Left ventricle myocardium inferior (tissue), 1 donor: ENCODE data around the gene ATP1B2. TPM values are rescaled to one million over a fixed set of nuclear protein-coding genes. Genes with fewer than 3 reads are reported as not detected.
A peak's percentile ranks its signal among the peaks of the same experiment; 100 is the strongest.

ENCODE experiments used
- DNase-seq: peaks from one replicate; pipeline ENCODE4 v3.0.0-alpha.2; 2020
- H3K27ac ChIP-seq: fragments of 200-600 bp; replicated peaks from 2 replicates; pipeline ENCODE4 v1.8.0; 2021
- H3K27me3 ChIP-seq: fragments of 200-600 bp; 2 replicates; pipeline ENCODE4 v1.8.0; 2021; ENCODE audit warnings: low read depth
- H3K36me3 ChIP-seq: fragments of 200-600 bp; 2 replicates; pipeline ENCODE4 v1.8.0; 2021
- H3K4me1 ChIP-seq: fragments of 200-600 bp; 2 replicates; pipeline ENCODE4 v1.8.0; 2021
- H3K4me3 ChIP-seq: fragments of 200-600 bp; 2 replicates; pipeline ENCODE4 v1.8.0; 2021; ENCODE audit warnings: mild to moderate bottlenecking, moderate library complexity
- H3K9me3 ChIP-seq: fragments of 200-600 bp; replicated peaks from 2 replicates; pipeline ENCODE4 v1.8.0; 2021
- intact Hi-C: fragments of 100-400 bp; cut with micrococcal nuclease; formaldehyde crosslinking; loops from one replicate; pipeline ENCODE4 v1.11.0; 2022
- total RNA-seq: library from RNA; stranded (reverse); fragmentation: NEBNext Ultra II Directional; extraction: Animal tissue kit (Norgen Biotek cat#: 25700); gene quantifications from one replicate; pipeline ENCODE4 v1.2.1, GENCODE V29; 2021
- TF ChIP-seq, protein P1 (sequence below): fragments of 200-600 bp; IDR thresholded peaks from 2 replicates; pipeline ENCODE4 v1.8.0; 2021; ENCODE audit warnings: antibody characterized with exemption, mild to moderate bottlenecking, borderline replicate concordance
- donor health status: DM: no; HTN: yes; CAD: no; lungs with severe emphysema.

Gene ATP1B2
- total RNA-seq, 1 donor from 2014 or later: 2.8 TPM

DNA sequence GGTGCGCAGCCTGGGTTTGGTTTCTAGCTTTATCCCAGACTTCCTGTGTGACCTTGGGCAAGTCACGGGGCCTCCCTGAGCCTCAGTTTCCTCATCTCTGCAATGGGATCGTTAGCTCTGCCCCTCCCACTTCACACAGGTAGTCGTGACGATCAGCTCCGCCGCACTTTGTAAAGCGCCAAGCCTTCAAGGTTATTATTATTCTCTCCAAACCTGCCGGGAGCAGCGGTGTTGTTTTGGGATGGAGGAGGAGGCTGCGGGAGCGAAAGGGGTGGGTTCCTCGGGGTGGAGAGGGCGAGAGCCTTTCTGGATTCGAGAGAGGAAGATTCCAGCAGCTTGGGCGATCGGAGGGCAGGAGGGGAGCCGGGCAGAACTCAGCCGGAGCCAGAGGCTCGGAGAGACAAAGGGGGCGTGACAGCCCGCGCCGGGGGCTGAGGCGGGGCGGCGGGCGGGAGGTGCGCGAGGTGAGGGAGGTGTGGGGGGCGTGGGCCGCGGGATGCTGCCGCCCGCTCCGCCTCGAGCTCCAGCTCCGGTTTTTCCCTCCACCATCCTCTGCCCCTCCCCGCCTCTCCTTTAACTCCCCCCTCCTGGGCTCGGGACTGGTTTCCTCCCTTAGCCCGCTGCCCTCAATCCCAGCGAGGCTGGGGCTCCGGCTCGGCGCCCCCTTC is 54.0 kb downstream of the ATP1B2 start, which contains the start of gene EFNB3:
Gene EFNB3, plus strand, starts transcription at position 602 of the 668 bp plus-strand sequence. CDS start 397 bp downstream, outside the sequence.
- Histone ChIP-seq H3K27ac (no peak within 1 kb of the TSS), H3K36me3 (peaks cover 29% of the 10 kb centered on the region), H3K4me3 (peak within 1 kb of the TSS; percentile 55), H3K9me3 (no peaks in the 10 kb centered on the region), H3K27me3 (peaks cover 86% of the 10 kb centered on the region), H3K4me1 (peaks cover 26% of the 10 kb centered on the region)
- DNase-seq: no peak
- intact Hi-C loops: no loop called here
- TF ChIP-seq, protein P1, sequence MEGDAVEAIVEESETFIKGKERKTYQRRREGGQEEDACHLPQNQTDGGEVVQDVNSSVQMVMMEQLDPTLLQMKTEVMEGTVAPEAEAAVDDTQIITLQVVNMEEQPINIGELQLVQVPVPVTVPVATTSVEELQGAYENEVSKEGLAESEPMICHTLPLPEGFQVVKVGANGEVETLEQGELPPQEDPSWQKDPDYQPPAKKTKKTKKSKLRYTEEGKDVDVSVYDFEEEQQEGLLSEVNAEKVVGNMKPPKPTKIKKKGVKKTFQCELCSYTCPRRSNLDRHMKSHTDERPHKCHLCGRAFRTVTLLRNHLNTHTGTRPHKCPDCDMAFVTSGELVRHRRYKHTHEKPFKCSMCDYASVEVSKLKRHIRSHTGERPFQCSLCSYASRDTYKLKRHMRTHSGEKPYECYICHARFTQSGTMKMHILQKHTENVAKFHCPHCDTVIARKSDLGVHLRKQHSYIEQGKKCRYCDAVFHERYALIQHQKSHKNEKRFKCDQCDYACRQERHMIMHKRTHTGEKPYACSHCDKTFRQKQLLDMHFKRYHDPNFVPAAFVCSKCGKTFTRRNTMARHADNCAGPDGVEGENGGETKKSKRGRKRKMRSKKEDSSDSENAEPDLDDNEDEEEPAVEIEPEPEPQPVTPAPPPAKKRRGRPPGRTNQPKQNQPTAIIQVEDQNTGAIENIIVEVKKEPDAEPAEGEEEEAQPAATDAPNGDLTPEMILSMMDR: no peak

DNA sequence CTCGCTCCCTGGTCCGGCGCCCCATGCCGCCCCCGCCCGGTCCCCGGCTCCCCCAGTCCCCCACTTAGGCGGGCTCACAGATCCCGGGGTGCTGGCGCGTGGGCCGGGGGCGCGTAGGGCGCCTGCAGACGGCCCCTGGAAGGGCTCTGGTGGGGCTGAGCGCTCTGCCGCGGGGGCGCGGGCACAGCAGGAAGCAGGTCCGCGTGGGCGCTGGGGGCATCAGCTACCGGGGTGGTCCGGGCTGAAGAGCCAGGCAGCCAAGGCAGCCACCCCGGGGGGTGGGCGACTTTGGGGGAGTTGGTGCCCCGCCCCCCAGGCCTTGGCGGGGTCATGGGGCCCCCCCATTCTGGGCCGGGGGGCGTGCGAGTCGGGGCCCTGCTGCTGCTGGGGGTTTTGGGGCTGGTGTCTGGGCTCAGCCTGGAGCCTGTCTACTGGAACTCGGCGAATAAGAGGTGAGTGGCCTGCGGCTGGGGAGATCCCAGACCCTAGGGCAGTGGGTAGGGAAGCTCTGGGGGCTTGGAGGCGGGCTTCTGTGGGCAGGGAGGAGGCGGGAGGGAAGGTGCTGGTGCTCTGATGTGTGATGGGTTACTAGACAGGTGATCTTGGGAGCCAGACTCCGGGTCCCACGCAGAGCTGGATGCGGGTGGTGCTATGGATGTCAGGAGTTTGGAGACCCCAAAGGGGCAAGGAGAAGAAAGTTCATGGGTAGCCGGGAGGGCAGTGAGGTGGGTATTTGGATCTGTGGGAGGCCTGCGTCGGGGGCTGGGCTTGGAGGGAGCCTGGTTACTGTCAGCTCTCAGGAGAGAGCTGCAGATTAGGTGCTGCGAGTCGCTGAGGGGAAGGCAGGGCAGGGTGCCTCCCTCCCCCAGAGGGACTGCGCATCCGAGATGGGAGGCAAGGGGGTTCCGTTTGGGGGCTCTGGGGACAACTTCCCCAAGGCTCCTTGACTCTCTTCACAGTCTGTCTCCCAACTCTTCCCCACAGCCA is 54.8 kb downstream of the ATP1B2 start:
- intact Hi-C loops: no loop called here
- Histone ChIP-seq H3K9me3 (no peaks in the 10 kb centered on the region), H3K27me3 (peaks cover 92% of the 10 kb centered on the region), H3K36me3 (peaks cover 23% of the 10 kb centered on the region), H3K27ac (no peak overlapping the region), H3K4me1 (peaks cover 26% of the 10 kb centered on the region), H3K4me3 (peak overlapping the region; percentile 55)
- DNase-seq: no peak
- TF ChIP-seq, protein P1: no peak

DNA sequence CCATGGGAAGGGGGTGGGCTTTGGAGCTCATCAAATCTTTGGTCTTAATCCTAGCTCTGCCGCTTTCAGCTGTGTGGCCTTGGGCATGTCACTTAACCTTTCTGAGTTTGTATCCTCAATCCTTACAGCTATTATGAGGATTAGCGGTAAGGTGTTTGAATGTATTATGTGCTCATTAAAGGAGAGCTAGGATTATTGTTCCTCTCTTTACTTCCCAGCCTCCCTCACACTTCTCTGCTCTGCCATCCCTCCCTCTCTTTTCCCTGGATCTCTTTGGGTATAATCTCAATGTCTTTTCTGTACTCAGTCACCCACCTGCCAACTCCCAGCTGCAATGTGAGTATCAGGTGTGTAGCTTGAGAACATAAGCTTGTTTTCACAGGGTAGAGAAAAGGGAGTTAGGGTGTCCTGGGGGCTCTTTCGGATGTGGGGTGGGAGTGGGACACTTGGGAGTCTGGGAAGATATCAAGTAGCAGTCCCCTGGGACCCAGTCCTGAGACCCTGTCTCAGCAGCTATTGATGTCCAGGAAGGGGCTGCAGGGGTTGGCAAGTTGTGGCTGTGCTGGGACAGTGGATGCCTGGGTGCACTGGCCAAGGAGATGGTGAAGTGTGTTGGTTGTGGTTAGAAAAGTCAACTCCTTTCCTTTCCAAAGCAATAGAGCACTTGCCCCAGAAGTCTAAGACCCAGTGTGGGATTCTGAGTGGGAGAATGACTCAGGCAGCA is 56.1 kb downstream of the ATP1B2 start:
- Histone ChIP-seq H3K27me3 (peaks cover 98% of the 10 kb centered on the region), H3K4me3 (no peak overlapping the region), H3K9me3 (no peaks in the 10 kb centered on the region), H3K27ac (no peak overlapping the region), H3K4me1 (peaks cover 26% of the 10 kb centered on the region), H3K36me3 (peaks cover 11% of the 10 kb centered on the region)
- DNase-seq: no peak
- TF ChIP-seq, protein P1: no peak
- intact Hi-C loops: no loop called here

Other genes with a start within 250 kb of the ATP1B2 start
- 67.8 TPM for gene TMEM256, start 246.8 kb upstream of the ATP1B2 start, total RNA-seq
- gene NLGN2, start 243.1 kb upstream of the ATP1B2 start, total RNA-seq: 9.3 TPM
- gene SPEM1, start 230.6 kb upstream of the ATP1B2 start, total RNA-seq: not detected
- gene SPEM2, start 225.3 kb upstream of the ATP1B2 start, total RNA-seq: not detected
- not detected for gene SPEM3, start 222.1 kb upstream of the ATP1B2 start, total RNA-seq
- 2.7 TPM for gene TMEM102, start 215.5 kb upstream of the ATP1B2 start, total RNA-seq
- gene FGF11, start 211.4 kb upstream of the ATP1B2 start, total RNA-seq: 6.5 TPM
- gene CHRNB1, start 205.9 kb upstream of the ATP1B2 start, total RNA-seq: 8.7 TPM
- gene ZBTB4, start 171.3 kb upstream of the ATP1B2 start, total RNA-seq: 63.4 TPM
- gene SLC35G6, start 169.5 kb upstream of the ATP1B2 start, total RNA-seq: not detected
- gene POLR2A, start 166.6 kb upstream of the ATP1B2 start, total RNA-seq: 38.7 TPM
- gene TNFSF12, start 101.9 kb upstream of the ATP1B2 start, total RNA-seq: 29.9 TPM
- 6.3 TPM for gene TNFSF13, start 92.2 kb upstream of the ATP1B2 start, total RNA-seq
- 29.5 TPM for gene SENP3, start 89.0 kb upstream of the ATP1B2 start, total RNA-seq
- gene CD68, start 71.3 kb upstream of the ATP1B2 start, total RNA-seq: 25.5 TPM
- gene MPDU1, start 67.1 kb upstream of the ATP1B2 start, total RNA-seq: 24.9 TPM
- gene SOX15, start 60.8 kb upstream of the ATP1B2 start, total RNA-seq: 1.9 TPM
- 111 TPM for gene FXR2, start 36.0 kb upstream of the ATP1B2 start, total RNA-seq
- gene SAT2, start 23.1 kb upstream of the ATP1B2 start, total RNA-seq: 73.5 TPM
- gene SHBG, start 20.8 kb upstream of the ATP1B2 start, total RNA-seq: 0.74 TPM
- 11.7 TPM for gene TP53, start 36.6 kb downstream of the ATP1B2 start, total RNA-seq
- gene WRAP53, start 37.6 kb downstream of the ATP1B2 start, total RNA-seq: 4.7 TPM
- gene EFNB3, start 54.3 kb downstream of the ATP1B2 start, total RNA-seq: not detected
- 0.33 TPM for gene DNAH2, start 66.8 kb downstream of the ATP1B2 start, total RNA-seq
- 23.3 TPM for gene KDM6B, start 183.3 kb downstream of the ATP1B2 start, total RNA-seq
- 26.4 TPM for gene TMEM88, start 204.1 kb downstream of the ATP1B2 start, total RNA-seq
- 89.8 TPM for gene NAA38, start 206.6 kb downstream of the ATP1B2 start, total RNA-seq
- gene CYB5D1, start 207.1 kb downstream of the ATP1B2 start, total RNA-seq: 17.8 TPM
- gene CHD3, start 237.9 kb downstream of the ATP1B2 start, total RNA-seq: 15.6 TPM